Caco-2 (cell line): ENCODE results near the gene USF2. TPM values are rescaled to one million over a fixed set of nuclear protein-coding genes. Genes with fewer than 3 reads are reported as not detected.

Source experiments
- BruUV-seq: library from RNA; stranded (reverse); fragments of 400-500 nt; replicated peaks from 2 replicates; lab custom pipeline; 2021; lab: Mats Ljungman, UMichigan
- CTCF ChIA-PET: fragments of 300-600 bp; sonication (Branson Sonifier 250); formaldehyde crosslinking; loops from one replicate; lab custom pipeline; 2022; ENCODE audit warnings: antibody characterized with exemption; lab: Charles Lee
- POLR2A ChIA-PET: fragments of 300-600 bp; sonication (Branson Sonifier 250); formaldehyde crosslinking; loops from one replicate; lab custom pipeline; 2022; ENCODE audit warnings: antibody characterized with exemption; lab: Charles Lee
- DNase-seq, 2 experiments: peaks; one replicate each; pipeline versions ENCODE4 v3.0.0 to v3.0.0-alpha.2; 2020 to 2022
- H3K27me3 ChIP-seq: replicated peaks from 2 replicates; pipeline ENCODE4 v1.6.0; 2011; ENCODE audit warnings: low read length; ENCODE audit not compliant: control insufficient read depth, insufficient read depth
- H3K36me3 ChIP-seq: 2 replicates; pipeline ENCODE4 v1.5.1; 2011; ENCODE audit warnings: low read length; ENCODE audit not compliant: control insufficient read depth, insufficient read depth
- H3K4me1 ChIP-seq: fragments of 250-450 bp; sonication (Bioruptor Pico); 2 replicates; pipeline ENCODE4 v1.5.1; 2020; ENCODE audit warnings: mild to moderate bottlenecking
- H3K4me3 ChIP-seq: 2 replicates; pipeline ENCODE4 v1.5.1; 2011; ENCODE audit warnings: low read depth, mild to moderate bottlenecking, control low read depth, low read length
- H3K9me3 ChIP-seq: fragments of 250-450 bp; sonication (Bioruptor Pico); 2 replicates; pipeline ENCODE4 v1.5.1; 2020; ENCODE audit warnings: mild to moderate bottlenecking, moderate library complexity
- H3K27ac Mint-ChIP-seq: one replicate; pipeline ENCODE4 v1.8.0; 2022; ENCODE audit warnings: mixed read lengths; ENCODE audit not compliant: unreplicated experiment
- H3K27me3 Mint-ChIP-seq: one replicate; pipeline ENCODE4 v1.8.0; 2022; ENCODE audit warnings: mixed read lengths; ENCODE audit not compliant: insufficient read depth, unreplicated experiment
- H3K36me3 Mint-ChIP-seq: one replicate; pipeline ENCODE4 v1.8.0; 2022; ENCODE audit warnings: mild to moderate bottlenecking, mixed read lengths; ENCODE audit not compliant: insufficient read depth, unreplicated experiment
- H3K4me1 Mint-ChIP-seq: one replicate; pipeline ENCODE4 v1.8.0; 2022; ENCODE audit warnings: low read depth, mixed read lengths; ENCODE audit not compliant: unreplicated experiment
- H3K4me3 Mint-ChIP-seq: one replicate; pipeline ENCODE4 v1.8.0; 2022; ENCODE audit warnings: mild to moderate bottlenecking, moderate library complexity, mixed read lengths; ENCODE audit not compliant: unreplicated experiment
- H3K9me3 Mint-ChIP-seq: one replicate; pipeline ENCODE4 v1.8.0; 2022; ENCODE audit warnings: mixed read lengths; ENCODE audit not compliant: unreplicated experiment
- CTCF ChIP-seq, 2 experiments: fragments of 200-600 bp in 1 of 2; IDR thresholded peaks; 1 replicate in 1 of 2; 2 replicates in 1 of 2; pipeline versions ENCODE4 v1.5.1 to v1.8.0; 2011 to 2022; ENCODE audit warnings: antibody characterized with exemption in 1 of 2, control low read depth in 1 of 2, inconsistent platforms in 1 of 2, low read depth in 1 of 2, low read length in 1 of 2, mild to moderate bottlenecking in 1 of 2, moderate library complexity in 1 of 2; ENCODE audit not compliant: insufficient read depth in 1 of 2, severe bottlenecking in 1 of 2, unreplicated experiment in 1 of 2
- intact Hi-C: fragments of 100-400 bp; cut with micrococcal nuclease; formaldehyde crosslinking; loops from one replicate; pipeline ENCODE4 v1.10.0; 2022; ENCODE audit not compliant: unreplicated experiment
- total RNA-seq: library from RNA; stranded (reverse); gene quantifications from 2 replicates; pipeline ENCODE4 v1.2.3, GENCODE V29; 2022

Gene USF2
- total RNA-seq, 1 experiment from 2014 or later, result 105 TPM

- TF ChIP-seq CTCF (IDR thresholded peaks at IDR 0.05; ENCODE audit: insufficient read depth in 1 of 2, low read depth in 1 of 2, low read length in 1 of 2, severe bottlenecking in 1 of 2, unreplicated experiment in 1 of 2), result no peak
- Histone ChIP-seq H3K36me3 (no peaks in the 10 kb centered on the region), H3K27me3 (no peaks in the 10 kb centered on the region), H3K4me3 (no peak overlapping the region), H3K9me3 (no peaks in the 10 kb centered on the region), H3K4me1 (peaks cover 7% of the 10 kb centered on the region; the same call in 1 of the 2 replicates)
- ChIA-PET CTCF (no interaction called here), POLR2A (no interaction called here)
- no peak overlapping the region for H3K27ac Mint-ChIP-seq
- no peak overlapping the region for H3K4me3 Mint-ChIP-seq
- DNase-seq, result no peak
- no peaks in the 10 kb centered on the region for H3K27me3 Mint-ChIP-seq
- BruUV-seq, result no TSS peak
- no peaks in the 10 kb centered on the region for H3K36me3 Mint-ChIP-seq
- H3K9me3 Mint-ChIP-seq, result no peaks in the 10 kb centered on the region
- intact Hi-C loops, result no loop called here
- no peaks in the 10 kb centered on the region for H3K4me1 Mint-ChIP-seq
Observed at GRCh38 chr19:35303357-35303915, 34.7 kb downstream of the USF2 start.

- ChIA-PET CTCF (interaction anchor here (0.6 kb wide), 1 partner anchor 20 kb away, joined by 7 read pairs; no protein-coding TSS in a partner anchor), POLR2A (no interaction called here)
- H3K4me1 ChIP-seq, result peaks cover 11% of the 10 kb centered on the region
- Mint-ChIP-seq H3K4me1 (peaks cover 4% of the 10 kb centered on the region), H3K27ac (no peak overlapping the region), H3K36me3 (no peaks in the 10 kb centered on the region), H3K4me3 (no peak overlapping the region), H3K9me3 (no peaks in the 10 kb centered on the region), H3K27me3 (no peaks in the 10 kb centered on the region)
- intact Hi-C loops, result no loop called here
- no peaks in the 10 kb centered on the region for H3K36me3 ChIP-seq
- TF ChIP-seq CTCF (IDR thresholded peaks at IDR 0.05; ENCODE audit: insufficient read depth in 1 of 2, low read depth in 1 of 2, low read length in 1 of 2, severe bottlenecking in 1 of 2, unreplicated experiment in 1 of 2), result no peak
- H3K4me3 ChIP-seq, result no peak overlapping the region
- no TSS peak for BruUV-seq
- H3K27me3 ChIP-seq, result no peaks in the 10 kb centered on the region
- H3K9me3 ChIP-seq, result no peaks in the 10 kb centered on the region
- DNase-seq, result no peak
Observed at GRCh38 chr19:35304036-35304435, 35.3 kb downstream of the USF2 start.

- Histone ChIP-seq H3K4me1 (peaks cover 22% of the 10 kb centered on the region), H3K9me3 (no peaks in the 10 kb centered on the region), H3K27me3 (no peaks in the 10 kb centered on the region), H3K4me3 (no peak overlapping the region), H3K36me3 (no peaks in the 10 kb centered on the region)
- intact Hi-C loops, result no loop called here
- no peak for DNase-seq
- H3K36me3 Mint-ChIP-seq, result no peaks in the 10 kb centered on the region
- no peak overlapping the region for H3K4me3 Mint-ChIP-seq
- no peak overlapping the region for H3K27ac Mint-ChIP-seq
- H3K4me1 Mint-ChIP-seq, result peaks cover 11% of the 10 kb centered on the region
- ChIA-PET POLR2A (no interaction called here), CTCF (no interaction called here)
- no peaks in the 10 kb centered on the region for H3K9me3 Mint-ChIP-seq
- no TSS peak for BruUV-seq
- TF ChIP-seq CTCF (IDR thresholded peaks at IDR 0.05; ENCODE audit: insufficient read depth in 1 of 2, low read depth in 1 of 2, low read length in 1 of 2, severe bottlenecking in 1 of 2, unreplicated experiment in 1 of 2), result no peak
- H3K27me3 Mint-ChIP-seq, result no peaks in the 10 kb centered on the region
Observed at GRCh38 chr19:35305181-35305580, 36.4 kb downstream of the USF2 start.
